ENCODE data around the gene TNNT2.

DNA sequence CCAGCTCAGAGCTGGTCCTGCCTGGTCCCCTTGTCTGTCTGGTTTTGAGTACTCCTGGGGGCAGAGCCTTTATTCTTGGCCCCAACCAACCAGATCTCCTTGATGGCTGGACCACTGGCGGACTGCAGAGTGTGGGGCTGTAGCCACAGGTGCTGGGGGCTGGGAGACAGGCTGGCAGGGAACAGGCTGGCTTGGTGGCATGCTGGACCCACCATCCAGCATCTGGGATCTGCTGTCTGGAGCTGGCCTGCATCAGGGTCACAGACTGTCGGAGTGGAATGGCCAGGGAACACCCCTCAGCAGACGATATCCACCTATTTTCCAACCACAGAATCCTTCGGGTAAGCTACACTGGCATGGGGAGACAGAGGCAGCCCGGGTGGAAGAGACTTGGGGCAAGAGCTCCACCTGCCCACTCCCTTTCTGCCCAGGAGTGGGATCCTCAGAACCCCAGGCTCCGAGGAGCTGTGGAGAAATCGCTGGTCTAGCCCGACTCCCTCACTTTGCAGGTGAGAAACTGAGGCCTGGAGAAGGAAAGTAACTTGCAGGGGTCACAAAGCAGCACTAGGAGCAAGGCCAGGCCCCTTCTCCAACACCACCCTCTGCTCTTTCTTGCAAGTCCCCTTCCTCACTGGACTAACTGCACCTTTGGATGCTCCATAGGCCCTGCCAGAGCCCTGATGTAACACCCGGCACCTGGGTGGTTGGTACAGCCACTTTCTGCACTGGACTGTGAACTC is 40.6 kb downstream of the TNNT2 start:
- TF ChIP-seq RAD21 (IDR thresholded peaks at IDR 0.05; ENCODE audit: low read length) = no peak
- TF ChIP-seq, protein P1, sequence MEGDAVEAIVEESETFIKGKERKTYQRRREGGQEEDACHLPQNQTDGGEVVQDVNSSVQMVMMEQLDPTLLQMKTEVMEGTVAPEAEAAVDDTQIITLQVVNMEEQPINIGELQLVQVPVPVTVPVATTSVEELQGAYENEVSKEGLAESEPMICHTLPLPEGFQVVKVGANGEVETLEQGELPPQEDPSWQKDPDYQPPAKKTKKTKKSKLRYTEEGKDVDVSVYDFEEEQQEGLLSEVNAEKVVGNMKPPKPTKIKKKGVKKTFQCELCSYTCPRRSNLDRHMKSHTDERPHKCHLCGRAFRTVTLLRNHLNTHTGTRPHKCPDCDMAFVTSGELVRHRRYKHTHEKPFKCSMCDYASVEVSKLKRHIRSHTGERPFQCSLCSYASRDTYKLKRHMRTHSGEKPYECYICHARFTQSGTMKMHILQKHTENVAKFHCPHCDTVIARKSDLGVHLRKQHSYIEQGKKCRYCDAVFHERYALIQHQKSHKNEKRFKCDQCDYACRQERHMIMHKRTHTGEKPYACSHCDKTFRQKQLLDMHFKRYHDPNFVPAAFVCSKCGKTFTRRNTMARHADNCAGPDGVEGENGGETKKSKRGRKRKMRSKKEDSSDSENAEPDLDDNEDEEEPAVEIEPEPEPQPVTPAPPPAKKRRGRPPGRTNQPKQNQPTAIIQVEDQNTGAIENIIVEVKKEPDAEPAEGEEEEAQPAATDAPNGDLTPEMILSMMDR (conservative IDR thresholded peaks at IDR 0.05; ENCODE audit: low read depth, low read length) = no peak
- no peak for TF ChIP-seq POLR2A (IDR thresholded peaks at IDR 0.05; ENCODE audit: low read depth, low read length)
- TF ChIP-seq MAZ (IDR thresholded peaks at IDR 0.05; ENCODE audit: borderline replicate concordance, low read depth, low read length) = no peak

Data from IMR-90 (cell line).